OCI-LY1 (cell line): ENCODE measurements around the gene RAE1.

Experiments
- H2AFZ ChIP-seq: fragments of 200-600 bp; sonication (generic), shearing (Covaris generic); 2 replicates; pipeline ENCODE4 v1.6.0; 2014; ENCODE audit warnings: antibody characterized with exemption, mild to moderate bottlenecking, low read length
- H3F3A ChIP-seq: fragments of 200-600 bp; sonication (generic), shearing (Covaris generic); 2 replicates; pipeline ENCODE4 v1.6.0; 2014; ENCODE audit warnings: mild to moderate bottlenecking, antibody characterized with exemption, low read length, moderate library complexity; ENCODE audit not compliant: insufficient read depth
- H3K27ac ChIP-seq: fragments of 200-600 bp; sonication (generic); 2 replicates; pipeline ENCODE4 v1.5.1; 2014; ENCODE audit warnings: low read length, mixed run types, mild to moderate bottlenecking, low read depth; ENCODE audit not compliant: poor library complexity, severe bottlenecking
- H3K27me3 ChIP-seq: fragments of 200-600 bp; sonication (generic); 2 replicates; pipeline ENCODE4 v1.6.0; 2014; ENCODE audit warnings: antibody characterized with exemption, mild to moderate bottlenecking, low read length, moderate library complexity; ENCODE audit not compliant: insufficient read depth
- H3K36me3 ChIP-seq: fragments of 200-600 bp; sonication (generic); 2 replicates; pipeline ENCODE4 v1.6.1; 2014; ENCODE audit warnings: mild to moderate bottlenecking, antibody characterized with exemption, low read length, moderate library complexity, mixed read lengths; ENCODE audit not compliant: insufficient read depth
- H3K4me1 ChIP-seq: fragments of 200-600 bp; sonication (generic); 2 replicates; pipeline ENCODE4 v1.5.1; 2014; ENCODE audit warnings: mild to moderate bottlenecking, low read length, moderate library complexity; ENCODE audit not compliant: insufficient read depth, severe bottlenecking
- H3K4me2 ChIP-seq: fragments of 200-600 bp; sonication (generic), shearing (Covaris generic); 2 replicates; pipeline ENCODE4 v1.6.1; 2014; ENCODE audit warnings: low read length
- H3K4me3 ChIP-seq: fragments of 200-600 bp; sonication (generic); 2 replicates; pipeline ENCODE4 v1.5.1; 2014; ENCODE audit warnings: low read length, low read depth, mild to moderate bottlenecking, mixed read lengths; ENCODE audit not compliant: poor library complexity, severe bottlenecking
- H3K79me2 ChIP-seq: fragments of 200-600 bp; shearing (Covaris generic); 2 replicates; pipeline ENCODE4 v1.6.1; 2016; ENCODE audit warnings: mixed run types, low read length, mixed read lengths; ENCODE audit not compliant: insufficient read depth
- H3K9ac ChIP-seq: fragments of 200-600 bp; sonication (generic), shearing (Covaris generic); 2 replicates; pipeline ENCODE4 v1.6.1; 2014; ENCODE audit warnings: mild to moderate bottlenecking, low read length, mixed read lengths
- H3K9me2 ChIP-seq: fragments of 200-600 bp; sonication (generic), shearing (Covaris generic); 2 replicates; pipeline ENCODE4 v1.6.1; 2014; ENCODE audit warnings: low read depth, mild to moderate bottlenecking, low read length, mixed read lengths
- H3K9me3 ChIP-seq: fragments of 200-600 bp; shearing (Covaris generic); 2 replicates; pipeline ENCODE4 v1.6.1; 2014; ENCODE audit warnings: low read length, mixed read lengths
- H4K20me1 ChIP-seq: fragments of 200-600 bp; sonication (generic), shearing (Covaris generic); 2 replicates; pipeline ENCODE4 v1.6.0; 2016; ENCODE audit warnings: mild to moderate bottlenecking, low read length; ENCODE audit not compliant: insufficient read depth
- EZH2 ChIP-seq: fragments of 200-600 bp; sonication (generic), shearing (Covaris generic); IDR thresholded peaks from 2 replicates; pipeline ENCODE4 v1.8.0; 2017; ENCODE audit warnings: borderline replicate concordance, mixed run types, mild to moderate bottlenecking, antibody characterized with exemption, low read length, moderate library complexity, mixed read lengths
- TF ChIP-seq, protein P1 (sequence below): fragments of 200-600 bp; sonication (generic), shearing (Covaris generic); IDR thresholded peaks from 2 replicates; pipeline ENCODE4 v1.5.1; 2017; ENCODE audit warnings: mild to moderate bottlenecking, antibody characterized with exemption, low read length, moderate library complexity, mixed read lengths

The RAE1 gene

DNA sequence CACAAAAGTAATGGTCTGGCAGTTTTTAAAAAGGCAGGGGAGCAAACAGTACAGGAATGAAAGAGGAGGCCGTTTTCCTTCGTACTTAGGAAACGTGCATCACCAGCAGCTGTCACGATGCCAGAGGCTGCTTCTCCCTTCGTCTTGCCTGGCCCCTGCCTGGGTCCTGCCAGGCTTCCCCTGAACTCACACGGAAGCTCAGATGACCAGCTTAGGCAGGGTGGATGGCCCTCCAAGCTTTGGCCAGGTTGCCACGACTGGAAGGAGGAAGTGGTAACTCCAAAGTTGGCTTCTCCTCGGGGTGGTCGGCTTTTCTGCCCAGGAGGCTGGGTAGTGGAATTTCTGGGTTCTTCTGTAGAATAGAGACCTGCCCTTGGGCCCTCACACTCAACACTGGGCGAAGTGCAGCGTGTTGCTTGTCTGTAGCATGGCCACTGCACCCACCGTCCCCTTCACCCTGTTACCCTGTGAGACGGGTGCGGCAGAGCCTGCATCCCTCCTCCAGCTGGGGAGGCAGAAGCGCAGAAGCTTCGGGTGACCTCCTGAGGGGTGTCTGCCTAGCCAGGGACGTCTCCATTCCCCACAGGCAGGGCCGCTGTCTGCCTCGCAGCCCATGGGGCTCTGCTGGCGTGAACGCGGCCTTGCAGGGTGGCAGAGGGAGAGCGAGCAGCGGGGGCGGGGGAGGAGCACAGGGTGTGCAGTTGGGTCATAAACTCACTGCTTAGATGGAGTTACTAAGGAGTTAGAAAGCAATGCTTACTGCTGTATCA lies 21.7 kb downstream of the RAE1 start:
- no peak for TF ChIP-seq EZH2
- TF ChIP-seq, protein P1, sequence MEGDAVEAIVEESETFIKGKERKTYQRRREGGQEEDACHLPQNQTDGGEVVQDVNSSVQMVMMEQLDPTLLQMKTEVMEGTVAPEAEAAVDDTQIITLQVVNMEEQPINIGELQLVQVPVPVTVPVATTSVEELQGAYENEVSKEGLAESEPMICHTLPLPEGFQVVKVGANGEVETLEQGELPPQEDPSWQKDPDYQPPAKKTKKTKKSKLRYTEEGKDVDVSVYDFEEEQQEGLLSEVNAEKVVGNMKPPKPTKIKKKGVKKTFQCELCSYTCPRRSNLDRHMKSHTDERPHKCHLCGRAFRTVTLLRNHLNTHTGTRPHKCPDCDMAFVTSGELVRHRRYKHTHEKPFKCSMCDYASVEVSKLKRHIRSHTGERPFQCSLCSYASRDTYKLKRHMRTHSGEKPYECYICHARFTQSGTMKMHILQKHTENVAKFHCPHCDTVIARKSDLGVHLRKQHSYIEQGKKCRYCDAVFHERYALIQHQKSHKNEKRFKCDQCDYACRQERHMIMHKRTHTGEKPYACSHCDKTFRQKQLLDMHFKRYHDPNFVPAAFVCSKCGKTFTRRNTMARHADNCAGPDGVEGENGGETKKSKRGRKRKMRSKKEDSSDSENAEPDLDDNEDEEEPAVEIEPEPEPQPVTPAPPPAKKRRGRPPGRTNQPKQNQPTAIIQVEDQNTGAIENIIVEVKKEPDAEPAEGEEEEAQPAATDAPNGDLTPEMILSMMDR: no peak
- H3K36me3 ChIP-seq: peaks cover 100% of the 10 kb centered on the region
- no peaks in the 10 kb centered on the region for H3K27me3 ChIP-seq
- H3K4me1 ChIP-seq: peaks cover 16% of the 10 kb centered on the region
- no peaks in the 10 kb centered on the region for H3K79me2 ChIP-seq
- no peaks in the 10 kb centered on the region for H4K20me1 ChIP-seq
- no peak overlapping the region for H3K9ac ChIP-seq
- no peak overlapping the region for H2AFZ ChIP-seq
- H3K4me2 ChIP-seq: no peak overlapping the region
- H3K9me2 ChIP-seq: no peaks in the 10 kb centered on the region
- no peak overlapping the region for H3K4me3 ChIP-seq
- no peaks in the 10 kb centered on the region for H3K9me3 ChIP-seq
- H3K27ac ChIP-seq: no peak overlapping the region
- H3F3A ChIP-seq: no peaks in the 10 kb centered on the region

DNA sequence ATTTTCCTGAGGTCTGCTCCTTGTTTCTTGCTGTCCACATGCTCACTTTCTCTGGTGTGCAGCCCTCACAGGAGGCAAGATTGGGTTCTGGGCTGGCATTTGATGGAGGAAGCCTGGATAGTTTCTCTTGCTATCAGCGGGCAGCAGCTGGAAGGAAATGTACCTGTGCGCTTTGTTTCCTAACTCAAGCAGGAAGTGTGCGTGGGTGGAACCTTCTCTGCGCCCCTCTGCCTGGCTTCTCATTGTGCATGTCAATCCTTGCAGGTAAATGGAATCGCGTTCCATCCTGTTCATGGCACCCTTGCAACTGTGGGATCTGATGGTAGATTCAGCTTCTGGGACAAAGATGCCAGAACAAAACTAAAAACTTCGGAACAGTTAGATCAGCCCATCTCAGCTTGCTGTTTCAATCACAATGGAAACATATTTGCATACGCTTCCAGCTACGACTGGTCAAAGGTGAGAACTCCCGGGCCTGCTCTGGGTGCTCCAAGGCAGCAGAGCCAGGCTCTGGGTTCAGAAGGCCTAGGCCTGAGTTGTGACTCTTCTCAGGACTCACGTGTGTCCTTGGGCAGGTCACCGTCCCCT lies 23.4 kb downstream of the RAE1 start:
- no peaks in the 10 kb centered on the region for H4K20me1 ChIP-seq
- H2AFZ ChIP-seq: no peak overlapping the region
- H3K9ac ChIP-seq: peak overlapping the region; percentile 56
- peak overlapping the region; percentile 52 for H3K4me2 ChIP-seq
- H3K36me3 ChIP-seq: peaks cover 100% of the 10 kb centered on the region
- no peaks in the 10 kb centered on the region for H3K9me2 ChIP-seq
- H3K27me3 ChIP-seq: no peaks in the 10 kb centered on the region
- H3K4me1 ChIP-seq: peaks cover 21% of the 10 kb centered on the region
- peak overlapping the region; percentile 85 for H3K27ac ChIP-seq
- no peaks in the 10 kb centered on the region for H3F3A ChIP-seq
- H3K79me2 ChIP-seq: no peaks in the 10 kb centered on the region
- TF ChIP-seq, protein P1: no peak
- H3K4me3 ChIP-seq: peak overlapping the region; percentile 22
- no peaks in the 10 kb centered on the region for H3K9me3 ChIP-seq

DNA sequence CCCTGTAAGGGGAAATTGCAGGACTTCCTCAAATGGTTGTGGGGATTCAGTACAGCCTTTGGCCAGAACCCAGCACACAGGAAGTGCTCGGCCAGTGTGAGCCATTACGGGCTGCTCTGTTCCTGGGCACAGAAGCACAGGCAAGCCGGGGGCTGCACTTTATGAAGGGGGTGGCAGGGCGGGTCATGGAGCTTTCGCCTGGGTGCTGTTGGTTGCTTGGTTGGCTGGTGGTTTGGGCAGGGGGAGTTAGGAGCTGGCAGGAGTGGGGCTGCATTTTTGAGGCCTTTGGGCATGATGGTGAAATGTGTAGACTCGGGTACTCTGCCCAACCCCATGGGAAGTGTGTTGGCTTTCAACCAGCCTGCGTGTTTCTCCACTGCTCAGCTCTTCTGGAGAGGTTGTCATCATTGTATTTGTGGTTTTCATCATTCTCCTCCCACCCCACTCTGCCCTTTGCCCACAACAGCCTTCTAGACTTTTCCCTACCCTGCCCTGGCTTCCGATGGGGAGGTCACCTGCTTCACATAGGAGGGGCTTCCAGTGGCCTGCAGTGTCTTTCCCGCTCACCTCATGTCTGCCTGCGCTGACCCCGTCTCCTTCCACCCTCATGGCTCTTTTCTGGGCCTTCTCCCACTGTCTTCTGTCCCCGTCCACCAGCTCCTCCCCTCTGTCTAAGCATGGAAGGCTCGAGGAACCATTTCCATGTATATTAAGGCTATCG lies 24.0 kb downstream of the RAE1 start:
- peaks cover 28% of the 10 kb centered on the region for H3K4me1 ChIP-seq
- no peak for TF ChIP-seq EZH2
- TF ChIP-seq, protein P1: no peak
- no peaks in the 10 kb centered on the region for H4K20me1 ChIP-seq
- peak overlapping the region; percentile 22 for H3K4me3 ChIP-seq
- H2AFZ ChIP-seq: no peak overlapping the region
- H3F3A ChIP-seq: no peaks in the 10 kb centered on the region
- H3K9ac ChIP-seq: peak overlapping the region; percentile 56
- peak overlapping the region; percentile 85 for H3K27ac ChIP-seq
- H3K27me3 ChIP-seq: no peaks in the 10 kb centered on the region
- H3K4me2 ChIP-seq: peak overlapping the region; percentile 52
- no peaks in the 10 kb centered on the region for H3K79me2 ChIP-seq
- no peaks in the 10 kb centered on the region for H3K9me2 ChIP-seq
- H3K9me3 ChIP-seq: no peaks in the 10 kb centered on the region
- H3K36me3 ChIP-seq: peaks cover 100% of the 10 kb centered on the region
